ENCODE results near the gene ESPNL.
"Not testable (repeated sequence)": the region's sequence is repeated elsewhere in the genome, so short reads cannot be mapped to it uniquely, and the experiment has no call there.

Gene ESPNL, protein sequence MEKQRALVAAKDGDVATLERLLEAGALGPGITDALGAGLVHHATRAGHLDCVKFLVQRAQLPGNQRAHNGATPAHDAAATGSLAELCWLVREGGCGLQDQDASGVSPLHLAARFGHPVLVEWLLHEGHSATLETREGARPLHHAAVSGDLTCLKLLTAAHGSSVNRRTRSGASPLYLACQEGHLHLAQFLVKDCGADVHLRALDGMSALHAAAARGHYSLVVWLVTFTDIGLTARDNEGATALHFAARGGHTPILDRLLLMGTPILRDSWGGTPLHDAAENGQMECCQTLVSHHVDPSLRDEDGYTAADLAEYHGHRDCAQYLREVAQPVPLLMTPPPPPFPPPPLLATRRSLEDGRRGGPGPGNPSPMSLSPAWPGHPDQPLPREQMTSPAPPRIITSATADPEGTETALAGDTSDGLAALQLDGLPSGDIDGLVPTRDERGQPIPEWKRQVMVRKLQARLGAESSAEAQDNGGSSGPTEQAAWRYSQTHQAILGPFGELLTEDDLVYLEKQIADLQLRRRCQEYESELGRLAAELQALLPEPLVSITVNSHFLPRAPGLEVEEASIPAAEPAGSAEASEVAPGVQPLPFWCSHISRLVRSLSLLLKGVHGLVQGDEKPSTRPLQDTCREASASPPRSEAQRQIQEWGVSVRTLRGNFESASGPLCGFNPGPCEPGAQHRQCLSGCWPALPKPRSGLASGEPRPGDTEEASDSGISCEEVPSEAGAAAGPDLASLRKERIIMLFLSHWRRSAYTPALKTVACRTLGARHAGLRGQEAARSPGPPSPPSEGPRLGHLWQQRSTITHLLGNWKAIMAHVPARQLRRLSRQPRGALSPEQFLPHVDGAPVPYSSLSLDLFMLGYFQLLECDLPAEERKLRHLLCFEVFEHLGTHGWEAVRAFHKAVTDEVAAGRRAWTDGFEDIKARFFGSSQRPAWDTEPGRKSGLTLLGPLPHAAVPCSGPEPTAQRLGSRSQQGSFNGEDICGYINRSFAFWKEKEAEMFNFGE

GRCh38 chr2:238100049-238100820 is at the start of gene ESPNL:
Gene ESPNL, plus strand, starts transcription at chr2:238100340. Its CDS starts 80 bp downstream, at chr2:238100420.
- DNase-seq (ENCODE audit: low spot score), result no peak

GRCh38 chr2:238053191-238053776 is 46.9 kb upstream of the ESPNL start:
- DNase-seq (ENCODE audit: low spot score), result no peak

DNA sequence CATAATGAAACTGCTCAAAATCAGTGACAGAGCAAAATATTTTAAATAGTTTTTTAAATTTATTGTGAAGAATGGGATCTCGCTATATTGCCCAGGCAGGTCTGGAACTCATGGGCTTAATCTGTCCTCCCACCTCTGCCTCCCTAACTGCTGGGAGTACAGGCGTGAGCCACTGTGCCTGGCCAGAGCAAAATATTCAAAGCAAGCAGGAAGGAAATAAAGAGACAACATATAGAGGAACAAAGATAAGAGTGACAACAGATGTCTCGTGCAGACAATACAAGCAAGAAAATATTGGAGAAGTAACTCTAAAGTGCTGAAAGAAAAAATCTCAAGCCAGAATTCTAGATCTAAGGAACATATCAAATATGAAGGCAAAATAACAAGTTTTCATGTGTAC is 44.3 kb upstream of the ESPNL start:
- DNase-seq (ENCODE audit: low spot score), result no peak

DNA sequence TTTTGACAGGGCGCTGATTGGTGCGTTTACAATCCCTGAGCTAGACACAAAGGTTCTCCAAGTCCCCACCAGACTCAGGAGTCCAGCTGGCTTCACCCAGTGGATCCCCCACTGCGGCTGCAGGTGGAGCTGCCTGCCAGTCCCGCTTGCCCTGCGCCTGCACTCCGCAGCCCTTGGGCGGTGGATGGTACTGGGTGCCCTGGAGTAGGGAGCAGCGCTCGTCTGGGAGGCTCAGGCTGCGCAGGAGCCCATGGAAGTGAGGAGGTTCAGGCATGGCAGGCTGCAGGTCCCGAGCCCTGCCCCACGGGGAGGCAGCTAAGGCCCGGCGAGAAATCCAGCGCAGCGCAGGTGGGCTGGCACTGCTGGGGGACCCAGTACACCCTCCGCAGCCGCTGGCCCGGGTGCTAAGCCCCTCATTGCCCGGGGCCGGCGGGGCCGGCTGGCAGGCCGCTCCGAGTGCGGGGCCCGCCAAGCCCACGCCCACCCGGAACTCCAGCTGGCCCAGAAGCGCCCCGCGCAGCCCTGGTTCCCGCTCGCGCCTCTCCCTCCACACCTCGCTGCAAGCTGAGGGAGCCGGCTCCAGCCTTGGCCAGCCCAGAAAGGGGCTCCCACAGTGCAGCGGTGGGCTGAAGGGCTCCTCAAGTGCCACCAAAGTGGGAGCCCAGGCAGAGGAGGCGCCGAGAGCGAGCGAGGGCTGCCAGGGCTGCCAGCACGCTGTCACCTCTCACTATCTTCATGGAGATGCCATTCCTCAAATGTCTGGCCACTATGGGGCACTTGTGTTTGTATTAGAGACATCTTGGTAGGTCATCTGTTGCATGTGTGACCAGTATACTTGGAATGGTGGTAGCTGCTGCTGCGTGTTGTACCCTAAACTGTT is 42.2 kb upstream of the ESPNL start:
- DNase-seq (ENCODE audit: low spot score), result not testable (repeated sequence)

DNA sequence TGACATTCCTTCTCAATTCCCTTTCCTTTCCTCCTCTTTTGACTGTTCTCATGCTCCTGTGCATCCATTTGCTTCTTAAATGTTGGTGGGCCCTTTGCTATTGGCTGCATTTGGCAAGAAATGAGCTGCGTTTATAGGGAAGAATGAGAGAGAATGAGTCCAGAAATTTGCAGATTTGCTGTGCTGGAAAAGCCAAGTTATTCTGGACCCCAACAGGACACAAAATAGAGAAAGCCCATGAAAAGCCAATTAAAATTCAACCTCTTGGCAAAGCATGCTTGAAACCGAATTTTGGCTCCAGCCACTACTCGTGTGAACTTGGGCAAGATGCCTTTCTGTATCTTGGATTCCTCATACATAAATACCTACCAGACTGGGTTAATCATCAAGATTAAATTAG is 40.6 kb upstream of the ESPNL start:
- no peak for DNase-seq (ENCODE audit: low spot score)

- no peak for DNase-seq (ENCODE audit: low spot score)
Observed at GRCh38 chr2:238060096-238060541, 40.0 kb upstream of the ESPNL start.

DNA sequence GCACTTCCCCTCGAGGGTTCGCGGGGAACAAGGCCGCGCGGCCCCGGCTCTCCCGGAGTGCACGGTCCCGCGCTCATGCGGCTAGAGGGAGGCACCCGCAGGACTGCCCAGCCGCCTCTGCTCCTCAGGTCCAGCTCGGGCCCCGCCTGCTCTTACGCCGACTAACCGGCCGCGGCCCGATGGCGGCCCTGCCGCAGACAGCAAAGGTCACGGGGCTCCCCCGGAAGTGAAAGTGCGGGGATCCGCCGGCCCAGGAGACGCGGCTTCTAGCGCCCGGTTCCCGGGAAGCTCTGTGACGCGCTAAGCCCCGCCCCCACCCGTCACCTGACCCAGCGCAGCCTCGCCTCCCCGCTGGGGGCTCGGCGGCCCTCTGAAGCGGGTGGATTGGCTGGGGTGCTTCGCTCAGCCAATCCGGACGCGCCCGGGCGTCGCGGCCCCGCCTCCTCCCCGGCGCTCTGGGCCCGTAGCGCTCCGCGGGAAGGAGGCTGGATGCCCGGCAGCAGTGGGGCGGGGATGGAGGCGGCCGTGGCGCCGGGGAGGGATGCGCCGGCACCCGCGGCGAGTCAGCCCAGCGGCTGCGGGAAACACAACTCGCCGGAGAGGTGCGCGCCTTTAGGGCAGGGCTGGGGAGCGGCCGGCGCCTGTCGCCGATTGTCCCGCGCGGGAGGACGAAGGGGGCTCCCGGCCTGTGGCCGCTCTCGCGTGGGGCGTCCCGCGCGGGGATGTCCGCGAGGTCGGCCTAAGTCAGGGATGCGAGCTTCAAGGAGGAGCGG is 39.4 kb upstream of the ESPNL start, which contains the start of gene SCLY:
SCLY (plus strand) TSS at position 460 of the 773 bp plus-strand sequence; CDS start at position 514, 54 bp downstream.
- peak; percentile 100 for DNase-seq (ENCODE audit: low spot score)

DNA sequence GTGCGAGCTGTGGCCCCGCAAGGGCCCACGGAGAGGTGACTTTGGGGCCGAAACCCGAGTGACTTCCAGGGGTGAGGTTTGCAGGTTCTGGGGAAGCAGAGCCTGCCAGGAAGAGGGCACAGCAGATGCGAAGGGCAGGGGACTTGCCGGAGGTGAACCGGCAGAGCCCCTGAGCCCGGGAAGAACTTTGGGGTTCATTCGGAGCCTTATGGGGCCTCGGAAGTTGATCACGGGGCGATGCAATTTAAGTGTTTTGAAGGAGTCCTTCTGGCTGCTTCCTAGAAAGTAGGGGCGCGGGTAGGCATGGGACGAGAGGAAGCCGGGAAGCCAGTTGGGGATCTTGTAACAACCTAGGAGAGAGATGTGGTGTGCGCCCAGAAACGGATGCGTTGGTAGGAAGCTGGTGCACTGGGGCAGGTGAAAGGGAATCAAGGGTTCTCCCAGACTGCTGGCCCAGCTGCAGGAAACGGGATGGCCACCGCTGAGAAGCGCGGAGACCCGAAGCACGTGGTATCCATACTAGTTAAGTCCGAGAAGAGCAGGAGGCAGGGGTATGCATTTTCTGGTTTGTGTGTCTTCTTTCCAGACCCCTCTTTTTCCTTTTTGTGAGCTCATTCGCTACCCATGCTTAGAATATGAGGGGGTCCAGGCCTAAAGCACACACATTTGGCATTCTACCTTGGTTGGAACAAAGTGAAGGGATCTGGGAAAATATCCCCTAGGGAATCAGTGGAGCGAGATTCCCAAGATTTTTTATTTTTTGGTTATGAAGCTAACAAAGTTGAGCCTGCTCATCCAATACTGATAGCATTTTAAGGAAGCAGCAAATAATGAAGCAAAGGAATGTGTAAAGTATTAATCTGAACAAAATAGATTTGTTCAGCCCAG is 38.6 kb upstream of the ESPNL start:
- peak; percentile 49 for DNase-seq (ENCODE audit: low spot score)

DNA sequence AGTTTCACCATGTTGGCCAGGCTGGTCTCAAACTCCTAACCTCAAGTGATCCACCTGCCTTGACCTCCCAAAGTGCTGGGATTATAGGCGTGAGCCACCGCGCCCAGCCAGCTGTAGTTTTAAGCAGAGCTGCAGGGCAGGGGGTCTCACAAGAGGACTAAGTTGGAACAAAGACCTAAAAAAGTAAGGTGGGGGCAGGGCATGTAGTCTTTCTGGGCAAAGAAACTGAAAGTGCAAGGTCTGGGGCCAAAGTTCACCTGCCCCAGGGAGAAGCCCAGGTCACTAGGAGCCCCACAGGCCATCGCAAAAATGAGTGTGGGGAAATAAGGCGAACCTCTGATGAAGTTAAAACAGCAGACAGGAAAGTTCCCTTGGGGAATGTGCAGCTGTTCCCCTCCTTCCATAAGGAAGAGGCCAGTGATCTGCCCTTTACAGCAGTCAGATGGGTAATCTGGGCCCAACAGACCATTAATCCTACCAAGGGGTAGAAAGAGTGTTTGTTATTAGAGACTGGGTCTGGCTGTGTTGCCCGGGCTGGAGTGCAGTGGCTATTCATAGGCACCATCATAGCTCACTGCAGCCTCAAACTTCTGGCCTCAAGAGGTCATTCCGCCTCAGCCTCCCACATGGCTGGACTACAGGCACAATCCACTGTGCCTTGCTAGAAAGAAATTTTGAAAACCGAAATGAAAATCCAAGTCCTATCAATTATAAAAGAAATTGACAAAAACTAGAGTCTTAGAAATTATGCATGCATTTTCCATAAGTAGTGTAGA is 36.5 kb upstream of the ESPNL start:
- DNase-seq (ENCODE audit: low spot score), result no peak

DNA sequence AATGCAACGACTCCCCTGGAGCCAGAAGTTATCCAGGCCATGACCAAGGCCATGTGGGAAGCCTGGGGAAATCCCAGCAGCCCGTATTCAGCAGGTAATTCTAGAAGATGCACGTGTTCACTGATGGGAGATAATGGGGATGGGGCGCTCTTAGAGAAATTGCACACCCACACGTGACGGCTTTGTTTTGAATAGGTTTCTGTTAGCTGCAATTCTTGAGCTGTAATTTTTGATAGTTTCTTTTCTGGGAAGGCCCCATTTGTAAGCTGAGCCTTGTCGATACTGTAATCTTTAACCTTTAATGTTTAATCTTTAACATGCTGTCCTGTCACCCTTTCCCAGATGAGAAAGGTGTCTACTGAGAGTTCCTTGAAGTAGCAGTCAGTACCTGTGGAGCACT is 35.8 kb upstream of the ESPNL start:
- DNase-seq (ENCODE audit: low spot score), result no peak

DNA sequence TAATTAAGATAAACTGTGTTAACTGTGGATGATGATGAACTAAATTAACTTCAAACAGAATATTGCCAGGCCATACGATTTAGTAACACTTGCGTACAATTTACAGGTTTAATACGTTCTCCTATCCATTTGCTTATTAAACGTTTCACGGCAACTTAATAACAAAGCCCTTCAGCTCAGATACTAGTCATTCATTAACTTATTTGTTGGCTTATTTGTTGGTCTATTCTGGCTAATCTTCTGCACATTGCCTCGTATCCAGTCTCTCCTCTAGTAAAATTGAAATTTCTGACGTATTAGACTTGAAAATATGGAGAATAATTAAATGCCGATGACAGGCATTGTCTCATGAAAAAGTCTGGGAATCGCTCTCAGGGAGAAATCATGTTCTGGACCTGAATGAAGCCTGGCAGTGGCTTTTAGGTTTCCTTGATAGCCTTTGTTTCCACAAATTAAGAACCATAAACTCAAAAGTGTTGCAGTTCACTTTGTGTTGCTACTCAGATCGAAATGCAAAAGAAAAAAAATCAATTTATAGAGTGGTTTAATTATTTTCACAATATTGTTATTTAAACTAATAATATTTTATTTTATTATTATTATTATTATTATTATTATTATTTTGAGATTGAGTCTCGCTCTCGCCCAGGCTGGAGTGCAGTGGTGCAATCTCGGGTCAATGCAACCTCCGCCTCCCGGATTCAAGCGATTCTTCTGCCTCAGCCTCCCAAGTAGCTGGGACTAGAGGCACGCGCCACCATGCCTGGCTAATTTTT is 34.9 kb upstream of the ESPNL start:
- no peak for DNase-seq (ENCODE audit: low spot score)

DNA sequence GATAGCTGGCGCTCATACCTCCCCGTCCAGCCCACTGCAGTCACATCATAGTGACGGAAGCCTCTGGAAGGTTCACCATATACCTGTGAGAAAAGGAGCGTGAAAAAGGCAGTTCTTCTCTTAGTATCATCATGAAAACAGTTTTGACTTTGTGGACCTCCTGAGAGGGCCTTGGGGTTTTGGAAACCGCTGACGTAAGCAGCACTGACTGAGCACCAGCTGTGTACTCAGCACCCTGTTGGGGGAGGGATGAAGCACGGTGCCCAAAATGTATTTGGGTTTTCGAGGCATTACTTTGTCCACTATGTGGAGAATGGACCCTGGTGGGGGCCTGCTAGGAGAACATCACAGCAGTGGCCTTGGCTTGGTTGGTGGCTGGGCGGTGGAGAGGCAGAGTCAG is 33.9 kb upstream of the ESPNL start:
- no peak for DNase-seq (ENCODE audit: low spot score)

DNA sequence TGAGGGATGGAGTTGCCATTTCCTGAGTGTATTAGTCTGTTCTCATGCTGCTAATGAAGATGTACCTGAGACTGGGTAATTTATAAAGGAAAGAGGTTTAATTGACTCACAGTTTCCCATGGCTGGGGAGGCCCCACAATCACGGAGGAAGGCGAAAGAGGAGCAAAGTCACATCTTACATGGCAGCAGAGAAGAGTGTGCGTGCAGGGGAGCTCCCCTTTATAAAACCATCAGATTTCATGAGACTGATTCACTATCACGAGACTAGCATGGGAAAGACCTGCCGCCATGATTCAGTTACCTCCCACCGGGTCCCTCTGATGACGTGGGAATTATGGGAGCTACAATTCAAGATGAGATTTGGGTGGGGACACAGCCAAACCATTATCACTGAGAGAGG is 33.4 kb upstream of the ESPNL start:
- DNase-seq (ENCODE audit: low spot score), result not testable (repeated sequence)

GRCh38 chr2:238067939-238068338 is 32.2 kb upstream of the ESPNL start:
- no peak for DNase-seq (ENCODE audit: low spot score)

DNA sequence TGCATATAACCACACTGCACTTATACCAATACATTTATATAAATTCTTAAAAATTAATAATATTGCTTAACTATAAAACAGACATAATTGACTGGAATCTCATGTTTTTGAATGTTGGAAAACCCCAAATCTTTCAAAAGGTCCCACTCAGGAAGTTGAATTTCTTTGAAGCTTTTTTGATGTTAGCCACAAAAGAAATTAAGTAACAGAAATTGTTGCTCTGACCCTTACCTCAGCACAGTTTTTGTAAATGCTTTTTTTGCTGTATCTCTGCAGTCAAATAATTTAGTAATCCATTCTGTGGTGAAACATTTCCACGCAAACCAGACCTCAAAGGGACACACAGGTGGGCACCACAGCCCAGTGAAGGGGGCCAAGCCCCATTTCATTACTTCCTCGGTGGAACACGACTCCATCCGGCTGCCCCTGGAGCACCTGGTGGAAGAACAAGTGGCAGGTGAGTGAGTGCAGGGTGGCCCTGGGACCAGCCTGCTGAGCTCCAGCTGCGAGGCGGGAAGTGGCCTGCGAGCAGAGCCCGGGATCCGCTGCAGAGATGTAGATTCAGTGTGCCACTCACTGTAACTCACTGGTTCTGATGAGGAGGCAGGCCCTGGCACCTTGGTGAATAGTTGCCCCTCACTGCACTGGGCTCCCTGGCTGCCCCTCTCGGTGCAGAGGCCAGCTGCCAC is 31.0 kb upstream of the ESPNL start:
- DNase-seq (ENCODE audit: low spot score), result no peak

GRCh38 chr2:238069877-238070276 is 30.3 kb upstream of the ESPNL start:
- no peak for DNase-seq (ENCODE audit: low spot score)

Measured in GM03348 (cell line).